ENCODE data around the gene EDEM3. TPM values are rescaled to one million over a fixed set of nuclear protein-coding genes. Genes with fewer than 3 reads are reported as not detected.

The EDEM3 gene
- total RNA-seq, 1 experiment from 2014 or later, result 10.6 TPM

- Mint-ChIP-seq H3K36me3 (no peaks in the 10 kb centered on the region), H3K4me3 (no peak overlapping the region), H3K27ac (no peak overlapping the region), H3K9me3 (no peaks in the 10 kb centered on the region), H3K4me1 (peaks cover 9% of the 10 kb centered on the region; the same call in 1 of the 2 replicates), H3K27me3 (ENCODE audit: low read depth) (no peaks in the 10 kb centered on the region)
- TF ChIP-seq SMAD4 (CRISPR knock-in tag; IDR thresholded peaks at IDR 0.05), result no peak
- ChIA-PET POLR2A (no interaction called here), CTCF (no interaction called here)
- no peak for DNase-seq (ENCODE audit: low spot score)
- ATAC-seq, result no peak
Measured at GRCh38 chr1:184658055-184658454, 96.6 kb downstream of the EDEM3 start.

- Mint-ChIP-seq H3K27me3 (ENCODE audit: low read depth) (no peaks in the 10 kb centered on the region), H3K4me3 (no peak overlapping the region), H3K4me1 (peaks cover 9% of the 10 kb centered on the region; the same call in 1 of the 2 replicates), H3K36me3 (no peaks in the 10 kb centered on the region), H3K9me3 (peaks cover 16% of the 10 kb centered on the region), H3K27ac (no peak overlapping the region)
- no peak for DNase-seq (ENCODE audit: low spot score)
- no peak for TF ChIP-seq NR1H2 (CRISPR knock-in tag; IDR thresholded peaks at IDR 0.05)
- no peak for TF ChIP-seq JAZF1 (CRISPR knock-in tag; IDR thresholded peaks at IDR 0.05)
- TF ChIP-seq CTCF (IDR thresholded peaks at IDR 0.05), result no peak
- TF ChIP-seq ELF4 (CRISPR knock-in tag; IDR thresholded peaks at IDR 0.05; ENCODE audit: low read depth), result no peak
- no peak for TF ChIP-seq ZNF512 (CRISPR knock-in tag; IDR thresholded peaks at IDR 0.05; ENCODE audit: borderline replicate concordance)
- no peak for TF ChIP-seq ZNF671 (CRISPR knock-in tag; IDR thresholded peaks at IDR 0.05)
- TF ChIP-seq ATF6 (CRISPR knock-in tag; IDR thresholded peaks at IDR 0.05), result no peak
- TF ChIP-seq SMAD3 (CRISPR knock-in tag; IDR thresholded peaks at IDR 0.05; ENCODE audit: borderline replicate concordance), result no peak
- TF ChIP-seq USF2 (CRISPR knock-in tag; IDR thresholded peaks at IDR 0.05), result no peak
- TF ChIP-seq E2F4 (CRISPR knock-in tag; IDR thresholded peaks at IDR 0.05; ENCODE audit: borderline replicate concordance, low read depth), result no peak
- TF ChIP-seq STAT6 (CRISPR knock-in tag; conservative IDR thresholded peaks at IDR 0.05; ENCODE audit: low read depth), result no peak
- TF ChIP-seq GTF2I (CRISPR knock-in tag; conservative IDR thresholded peaks at IDR 0.05), result no peak
- TF ChIP-seq TP53 (CRISPR knock-in tag; IDR thresholded peaks at IDR 0.05), result no peak
- no peak for ATAC-seq
- ChIA-PET POLR2A (interaction anchor here (0.7 kb wide), 1 partner anchor 56 kb away, joined by 4 read pairs; no protein-coding TSS in a partner anchor), CTCF (interaction anchor here (5.4 kb wide), 1 partner anchor 8 kb away, joined by 33 read pairs; no protein-coding TSS in a partner anchor)
Measured at GRCh38 chr1:184656221-184656620, 98.4 kb downstream of the EDEM3 start.
